HG03457 (cell line): ENCODE results near the gene GNB1.

Experiments used
- ATAC-seq: cut with Tn5 transposase; IDR thresholded peaks from one replicate; pipeline ENCODE4 v1.9.1; 2021; ENCODE audit warnings: moderate number of reproducible peaks; ENCODE audit not compliant: unreplicated experiment

GNB1 gene

GRCh38 chr1:1832820-1833219 lies 58.1 kb downstream of the GNB1 start:
- ATAC-seq: no peak

GRCh38 chr1:1832166-1832565 lies 58.7 kb downstream of the GNB1 start:
- ATAC-seq: no peak

GRCh38 chr1:1827089-1827848 lies 63.6 kb downstream of the GNB1 start:
- ATAC-seq: no peak

- no peak for ATAC-seq
Measured at GRCh38 chr1:1826356-1827088, 64.4 kb downstream of the GNB1 start.

GRCh38 chr1:1825217-1825616 lies 65.7 kb downstream of the GNB1 start:
- no peak for ATAC-seq

- no peak for ATAC-seq
Measured at GRCh38 chr1:1819762-1820161, 71.1 kb downstream of the GNB1 start.

- no peak for ATAC-seq
Measured at GRCh38 chr1:1817221-1817620, 73.7 kb downstream of the GNB1 start.

- no peak for ATAC-seq
Measured at GRCh38 chr1:1815606-1816281, 75.1 kb downstream of the GNB1 start.

- ATAC-seq: no peak
Measured at GRCh38 chr1:1809489-1809888, 81.4 kb downstream of the GNB1 start.

- no peak for ATAC-seq
Measured at GRCh38 chr1:1808206-1808605, 82.7 kb downstream of the GNB1 start.

GRCh38 chr1:1806890-1807289 lies 84.0 kb downstream of the GNB1 start:
- no peak for ATAC-seq

GRCh38 chr1:1804301-1804700 lies 86.6 kb downstream of the GNB1 start:
- no peak for ATAC-seq

GRCh38 chr1:1802871-1803270 lies 88.0 kb downstream of the GNB1 start:
- ATAC-seq: no peak

GRCh38 chr1:1799716-1800115 lies 91.2 kb downstream of the GNB1 start:
- no peak for ATAC-seq

GRCh38 chr1:1797731-1798341 lies 93.1 kb downstream of the GNB1 start:
- ATAC-seq: no peak

- no peak for ATAC-seq
Measured at GRCh38 chr1:1796466-1796865, 94.4 kb downstream of the GNB1 start.

- ATAC-seq: no peak
Measured at GRCh38 chr1:1794999-1795398, 95.9 kb downstream of the GNB1 start.

GRCh38 chr1:1793481-1794244 lies 97.2 kb downstream of the GNB1 start:
- no peak for ATAC-seq

GRCh38 chr1:1788646-1789431 lies 102.0 kb downstream of the GNB1 start:
- no peak for ATAC-seq

- no peak for ATAC-seq
Measured at GRCh38 chr1:1788136-1788535, 102.8 kb downstream of the GNB1 start.
